HG02571 (cell line): Measurements from ENCODE around the gene SFSWAP.
A peak's percentile ranks its signal among the peaks of the same experiment; 100 is the strongest.
"Not testable (repeated sequence)": the region's sequence is repeated elsewhere in the genome, so short reads cannot be mapped to it uniquely, and the experiment has no call there.

Source experiments
- ATAC-seq: cut with Tn5 transposase; IDR thresholded peaks from one replicate; pipeline ENCODE4 v1.9.1; 2021; ENCODE audit warnings: mild to moderate bottlenecking, moderate library complexity; ENCODE audit not compliant: unreplicated experiment

Gene SFSWAP

GRCh38 chr12:131756441-131756840 is 45.6 kb downstream of the SFSWAP start:
- ATAC-seq, result no peak

GRCh38 chr12:131757111-131757510 is 46.2 kb downstream of the SFSWAP start:
- no peak for ATAC-seq

GRCh38 chr12:131758016-131758739 is 47.3 kb downstream of the SFSWAP start:
- ATAC-seq, result no peak

- ATAC-seq, result no peak
These were observed 48.3 kb downstream of the SFSWAP start for GRCh38 chr12:131759176-131759575.

- no peak for ATAC-seq
These were observed 50.7 kb downstream of the SFSWAP start for GRCh38 chr12:131761638-131762037.

GRCh38 chr12:131764738-131765137 is 53.8 kb downstream of the SFSWAP start:
- ATAC-seq, result no peak

GRCh38 chr12:131765961-131766360 is 55.1 kb downstream of the SFSWAP start:
- no peak for ATAC-seq

GRCh38 chr12:131766382-131767107 is 55.7 kb downstream of the SFSWAP start:
- ATAC-seq, result no peak

GRCh38 chr12:131770120-131770519 is 59.2 kb downstream of the SFSWAP start:
- ATAC-seq, result no peak

- ATAC-seq, result no peak
These were observed 61.1 kb downstream of the SFSWAP start for GRCh38 chr12:131771965-131772364.

- ATAC-seq, result peak; percentile 63
These were observed 62.8 kb downstream of the SFSWAP start for GRCh38 chr12:131773582-131774221.

GRCh38 chr12:131774576-131775391 is 63.9 kb downstream of the SFSWAP start:
- no peak for ATAC-seq

- ATAC-seq, result no peak
These were observed 64.7 kb downstream of the SFSWAP start for GRCh38 chr12:131775392-131776236.

- no peak for ATAC-seq
These were observed 65.5 kb downstream of the SFSWAP start for GRCh38 chr12:131776237-131776889.

GRCh38 chr12:131777269-131777668 is 66.4 kb downstream of the SFSWAP start:
- not testable (repeated sequence) for ATAC-seq

GRCh38 chr12:131779027-131779426 is 68.1 kb downstream of the SFSWAP start:
- no peak for ATAC-seq

GRCh38 chr12:131782061-131782460 is 71.2 kb downstream of the SFSWAP start:
- ATAC-seq, result no peak

GRCh38 chr12:131783915-131784541 is 73.1 kb downstream of the SFSWAP start:
- no peak for ATAC-seq
